GM12878 (cell line): ENCODE results near the gene PHKG2. TPM values are rescaled to one million over a fixed set of nuclear protein-coding genes. Genes with fewer than 3 reads are reported as not detected.
A peak's percentile ranks its signal among the peaks of the same experiment; 100 is the strongest.

Experiments
- ATAC-seq: fragments of 200-7000 bp; cut with Tn5 transposase; 3 replicates; pipeline ENCODE4 v1.9.1; 2020; ENCODE audit warnings: mild to moderate bottlenecking, moderate library complexity
- BruUV-seq: library from RNA; stranded (reverse); fragments of 400-500 nt; replicated peaks from 2 replicates; lab custom pipeline; 2021; lab: Mats Ljungman, UMichigan
- CTCF ChIA-PET: fragments of 300-600 bp; sonication (Branson Sonifier 250); formaldehyde crosslinking; extraction: SDS; loops from one replicate; lab custom pipeline; 2021; ENCODE audit warnings: inconsistent platforms; lab: Yijun Ruan, JAX
- POLR2A ChIA-PET: fragments of 350-600 bp; formaldehyde crosslinking; extraction: SDS; loops from one replicate; lab custom pipeline; 2021; ENCODE audit warnings: inconsistent platforms; lab: Charles Lee
- RAD21 ChIA-PET: fragments of 300-600 bp; sonication (Branson Sonifier 250); formaldehyde crosslinking; loops from one replicate; lab custom pipeline; 2023; ENCODE audit warnings: antibody characterized with exemption; ENCODE audit not compliant: unreplicated experiment; lab: Charles Lee
- SMC1A ChIA-PET: fragments of 300-600 bp; sonication (Branson Sonifier 250); formaldehyde crosslinking; loops from one replicate; lab custom pipeline; 2023; ENCODE audit not compliant: unreplicated experiment, uncharacterized antibody; lab: Charles Lee
- DNase-seq: peaks from one replicate; pipeline ENCODE4 v3.0.0-alpha.2; 2011; ENCODE audit warnings: low read depth, low spot score
- FAIRE-seq: peaks from 3 replicates; lab custom pipeline; 2011; peaks lifted over from hg19 to GRCh38; lab: Jason Lieb, UNC
- H2AFZ ChIP-seq: 2 replicates; pipeline ENCODE4 v1.6.0; 2011; ENCODE audit warnings: low read depth, low read length, control low read depth; ENCODE audit not compliant: control insufficient read depth
- H3K27ac ChIP-seq: 2 replicates; pipeline ENCODE4 v1.5.1; 2011; ENCODE audit warnings: control low read depth; ENCODE audit not compliant: control insufficient read depth, insufficient read depth
- H3K27me3 ChIP-seq, 2 experiments: replicated peaks in 1 of 2; 2 replicates each; pipeline versions ENCODE4 v1.6.0 to v1.6.1; 2011; ENCODE audit warnings: low read length in 1 of 2; ENCODE audit not compliant: control insufficient read depth in 2 of 2, insufficient read depth in 2 of 2
- H3K36me3 ChIP-seq, 2 experiments: 2 replicates each; pipeline ENCODE4 v1.5.1; 2011; ENCODE audit warnings: low read length in 1 of 2; ENCODE audit not compliant: control insufficient read depth in 2 of 2, insufficient read depth in 2 of 2
- H3K4me1 ChIP-seq: 2 replicates; pipeline ENCODE4 v1.6.1; 2011; ENCODE audit warnings: mild to moderate bottlenecking, low read length, moderate library complexity, mixed read lengths; ENCODE audit not compliant: control insufficient read depth, insufficient read depth
- H3K4me2 ChIP-seq: 2 replicates; pipeline ENCODE4 v1.6.0; 2011; ENCODE audit warnings: control low read depth; ENCODE audit not compliant: control insufficient read depth, insufficient read depth
- H3K4me3 ChIP-seq: fragments of 200-600 bp; sonication (generic); 2 replicates; pipeline ENCODE4 v1.5.1; 2016
- H3K79me2 ChIP-seq: 2 replicates; pipeline ENCODE4 v1.6.0; 2011; ENCODE audit warnings: low read length; ENCODE audit not compliant: control insufficient read depth, insufficient read depth
- H3K9ac ChIP-seq: 2 replicates; pipeline ENCODE4 v1.8.0; 2011; ENCODE audit warnings: low read length, control low read depth, mixed read lengths; ENCODE audit not compliant: control insufficient read depth, insufficient read depth
- H3K9me3 ChIP-seq: replicated peaks from 3 replicates; pipeline ENCODE4 v1.5.1; 2011; ENCODE audit warnings: mild to moderate bottlenecking, low read length; ENCODE audit not compliant: control insufficient read depth, insufficient read depth
- H4K20me1 ChIP-seq: 2 replicates; pipeline ENCODE4 v1.6.0; 2011; ENCODE audit not compliant: control insufficient read depth, insufficient read depth
- CHD2 ChIP-seq: IDR thresholded peaks from 2 replicates; pipeline ENCODE4 v1.6.1; 2011; ENCODE audit warnings: low read depth, low read length, improper control_type of control experiment, borderline replicate concordance
- EED ChIP-seq: sonication (generic); IDR thresholded peaks from 2 replicates; pipeline ENCODE4 v1.6.1; 2016; ENCODE audit warnings: antibody characterized with exemption, low read depth
- IRF4 ChIP-seq: IDR thresholded peaks from 2 replicates; pipeline ENCODE4 v1.6.1; 2011; ENCODE audit warnings: low read depth, low read length
- MEF2B ChIP-seq: fragments of 450-650 bp; IDR thresholded peaks from 2 replicates; pipeline ENCODE4 v1.6.1; 2018; ENCODE audit warnings: mild to moderate bottlenecking, moderate library complexity; ENCODE audit not compliant: partially characterized antibody, poor library complexity, severe bottlenecking
- NFYB ChIP-seq: IDR thresholded peaks from 2 replicates; pipeline ENCODE4 v1.6.1; 2011; ENCODE audit warnings: low read depth, mild to moderate bottlenecking, low read length, improper control_type of control experiment, moderate library complexity; ENCODE audit not compliant: insufficient read depth
- PML ChIP-seq: IDR thresholded peaks from 2 replicates; pipeline ENCODE4 v1.6.1; 2012; ENCODE audit warnings: low read length, inconsistent platforms
- RUNX3 ChIP-seq: IDR thresholded peaks from 2 replicates; pipeline ENCODE4 v1.6.1; 2012; ENCODE audit warnings: low read length, inconsistent platforms
- STAT1 ChIP-seq: fragments of 450-650 bp; conservative IDR thresholded peaks from 2 replicates; pipeline ENCODE4 v1.6.1; 2014; ENCODE audit warnings: antibody characterized with exemption, mild to moderate bottlenecking
- ZBED1 ChIP-seq: IDR thresholded peaks from 2 replicates; pipeline ENCODE4 v1.6.1; 2016; ENCODE audit warnings: borderline replicate concordance
- ZNF217 ChIP-seq: fragments of 450-650 bp; IDR thresholded peaks from 2 replicates; pipeline ENCODE4 v1.6.1; 2017; ENCODE audit warnings: antibody characterized with exemption, mild to moderate bottlenecking
- WGBS: methylation state at CpG from one replicate; pipeline ENCODE4 v1.1.6; 2016; ENCODE audit warnings: low lambda C conversion rate; ENCODE audit not compliant: insufficient replicate concordance, insufficient coverage; ENCODE audit errors: missing lambda C conversion rate; 5-methylcytosine and 5-hydroxymethylcytosine counted together
- in situ Hi-C: fragments of 300-500 bp; cut with MboI; formaldehyde crosslinking; loops from 9 replicates; pipeline ENCODE4 v1.14.3; 2018; ENCODE audit warnings: mixed read lengths
- intact Hi-C: fragments of 100-400 bp; cut with micrococcal nuclease; formaldehyde crosslinking; loops from one replicate; pipeline ENCODE4 v1.14.2; 2022; ENCODE audit not compliant: unreplicated experiment
- polyA plus RNA-seq, 11 experiments: library from polyadenylated mRNA; depleted of rRNA in 4 of 11; unstranded in 6 of 11; stranded (reverse) in 5 of 11; fragments of >200 nt; fragmentation: Nextera tagmentation in 4 of 11; fragmentation: Illumina TruSeq in 1 of 11; extraction: Ambion mirVana in 4 of 11; extraction: Trizol in 1 of 11; gene quantifications; 1 replicate in 1 of 11; 2 replicates in 10 of 11; pipeline versions ENCODE4 v1.2.1 to v1.2.3, GENCODE V29; 2011 to 2016; ENCODE audit warnings: inconsistent platforms in 2 of 11, missing spikeins in 2 of 11, low read depth in 1 of 11
- total RNA-seq, 4 experiments: library from RNA; depleted of rRNA in 3 of 4; stranded (reverse); fragments of >200 nt in 3 of 4; fragmentation: Illumina TruSeq in 1 of 4; extraction: Trizol in 1 of 4; gene quantifications; 2 replicates each; pipeline versions ENCODE4 v1.2.1 to v1.2.3, GENCODE V29; 2013 to 2021
- TF ChIP-seq, protein P1 (sequence below): IDR thresholded peaks from 2 replicates; pipeline ENCODE4 v1.6.1; 2011; ENCODE audit warnings: mild to moderate bottlenecking, low read depth, low read length, moderate library complexity; ENCODE audit not compliant: insufficient replicate concordance
- TF ChIP-seq, protein P2 (sequence below): fragments of 150-350 bp; IDR thresholded peaks from 2 replicates; pipeline ENCODE4 v1.6.1; 2016; ENCODE audit warnings: low read depth, low read length

PHKG2 gene
- total and polyA plus RNA-seq, 10 of the 15 experiments (the other 5 are each of a cell fraction or from before 2014, with no cell fraction given), result 5.2 to 50.1 (median 37.2) TPM

DNA sequence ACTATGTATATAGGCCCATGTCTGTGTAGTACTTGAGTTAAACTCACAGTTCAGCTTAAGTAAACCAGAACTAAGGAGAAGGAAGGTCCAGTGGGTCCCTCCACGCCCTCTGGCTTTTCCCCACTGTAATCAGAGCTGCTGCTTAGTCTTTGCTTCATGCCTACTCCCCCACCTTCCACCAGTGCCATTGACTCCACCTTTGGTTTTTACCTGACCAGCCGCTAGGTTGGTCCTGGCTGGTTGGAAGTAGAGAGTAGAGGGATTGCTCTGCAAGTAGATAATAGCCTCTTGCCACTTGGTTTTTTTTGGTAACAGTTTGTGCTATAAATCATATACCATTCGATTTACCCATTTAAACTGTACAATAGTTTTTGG, 22.8 kb upstream of the PHKG2 start:
- ATAC-seq (no peak), DNase-seq (no peak), FAIRE-seq (no peak)
- RAD21 ChIA-PET, result no interaction called here
- TF ChIP-seq ZNF217 (no peak), STAT1 (no peak)
- TF ChIP-seq, all 136 proteins: peak for 0
- ChIA-PET CTCF (interaction anchor here (1.7 kb wide), 1 partner anchor 32 kb away, joined by 4 read pairs; no protein-coding TSS in a partner anchor), SMC1A (no interaction called here), POLR2A (no interaction called here)
- Histone ChIP-seq H3K27me3 (no peaks in the 10 kb centered on the region), H3K9ac (no peak overlapping the region), H3K36me3 (peaks cover 41 to 47% of the 10 kb centered on the region in 2 experiments), H2AFZ (no peak overlapping the region), H3K27ac (no peak overlapping the region), H3K9me3 (no peaks in the 10 kb centered on the region), H4K20me1 (no peaks in the 10 kb centered on the region), H3K4me1 (no peaks in the 10 kb centered on the region), H3K4me2 (no peak overlapping the region), H3K79me2 (no peaks in the 10 kb centered on the region), H3K4me3 (no peak overlapping the region)
- in situ Hi-C loops, result no loop called here
- intact Hi-C loops, result no loop called here
- BruUV-seq, result no TSS peak
- WGBS, result 96% methylated on average over 3 of the region's 3 CpGs

DNA sequence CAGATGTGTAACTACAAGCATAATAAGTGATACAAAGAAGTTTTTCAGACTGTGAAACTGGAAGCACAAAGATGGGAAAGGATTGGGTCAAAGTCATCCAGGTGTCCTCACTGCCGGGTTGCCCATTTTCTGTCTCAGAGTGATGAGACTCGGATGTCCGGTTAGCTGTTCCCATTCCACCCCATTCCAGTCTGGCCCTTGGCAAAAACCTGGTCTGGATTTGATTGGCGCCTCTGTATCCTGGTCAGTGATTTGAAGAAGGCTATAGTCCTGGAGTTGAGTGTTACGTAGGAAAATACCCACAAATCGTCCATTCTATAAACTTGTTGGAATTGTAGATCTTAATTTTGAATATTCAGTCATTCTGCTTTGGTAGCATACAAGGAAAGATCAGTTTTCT, 19.9 kb upstream of the PHKG2 start:
- no peak for ATAC-seq
- no peak for FAIRE-seq
- H3K27me3 ChIP-seq, result no peaks in the 10 kb centered on the region
- no peak overlapping the region for H3K9ac ChIP-seq
- H3K4me3 ChIP-seq, result no peak overlapping the region
- no peaks in the 10 kb centered on the region for H3K4me1 ChIP-seq
- H3K9me3 ChIP-seq, result no peaks in the 10 kb centered on the region
- H3K79me2 ChIP-seq, result no peaks in the 10 kb centered on the region
- 91% methylated on average over 6 of the region's 6 CpGs for WGBS
- BruUV-seq, result TSS peak; percentile 12
- in situ Hi-C loops (no loop called here), intact Hi-C loops (no loop called here)
- DNase-seq, result no peak
- ChIA-PET SMC1A (no interaction called here), CTCF (interaction anchor here (1.0 kb wide), 1 partner anchor 35 kb away, joined by 3 read pairs; no protein-coding TSS in a partner anchor), RAD21 (no interaction called here), POLR2A (no interaction called here)
- no peak overlapping the region for H3K27ac ChIP-seq
- H3K36me3 ChIP-seq, result peaks cover 30 to 35% of the 10 kb centered on the region in 2 experiments
- no peaks in the 10 kb centered on the region for H4K20me1 ChIP-seq
- H2AFZ ChIP-seq, result no peak overlapping the region
- H3K4me2 ChIP-seq, result no peak overlapping the region
- TF ChIP-seq, protein P1, sequence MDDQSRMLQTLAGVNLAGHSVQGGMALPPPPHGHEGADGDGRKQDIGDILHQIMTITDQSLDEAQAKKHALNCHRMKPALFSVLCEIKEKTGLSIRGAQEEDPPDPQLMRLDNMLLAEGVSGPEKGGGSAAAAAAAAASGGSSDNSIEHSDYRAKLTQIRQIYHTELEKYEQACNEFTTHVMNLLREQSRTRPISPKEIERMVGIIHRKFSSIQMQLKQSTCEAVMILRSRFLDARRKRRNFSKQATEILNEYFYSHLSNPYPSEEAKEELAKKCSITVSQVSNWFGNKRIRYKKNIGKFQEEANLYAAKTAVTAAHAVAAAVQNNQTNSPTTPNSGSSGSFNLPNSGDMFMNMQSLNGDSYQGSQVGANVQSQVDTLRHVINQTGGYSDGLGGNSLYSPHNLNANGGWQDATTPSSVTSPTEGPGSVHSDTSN, result no peak
- TF ChIP-seq, protein P2, sequence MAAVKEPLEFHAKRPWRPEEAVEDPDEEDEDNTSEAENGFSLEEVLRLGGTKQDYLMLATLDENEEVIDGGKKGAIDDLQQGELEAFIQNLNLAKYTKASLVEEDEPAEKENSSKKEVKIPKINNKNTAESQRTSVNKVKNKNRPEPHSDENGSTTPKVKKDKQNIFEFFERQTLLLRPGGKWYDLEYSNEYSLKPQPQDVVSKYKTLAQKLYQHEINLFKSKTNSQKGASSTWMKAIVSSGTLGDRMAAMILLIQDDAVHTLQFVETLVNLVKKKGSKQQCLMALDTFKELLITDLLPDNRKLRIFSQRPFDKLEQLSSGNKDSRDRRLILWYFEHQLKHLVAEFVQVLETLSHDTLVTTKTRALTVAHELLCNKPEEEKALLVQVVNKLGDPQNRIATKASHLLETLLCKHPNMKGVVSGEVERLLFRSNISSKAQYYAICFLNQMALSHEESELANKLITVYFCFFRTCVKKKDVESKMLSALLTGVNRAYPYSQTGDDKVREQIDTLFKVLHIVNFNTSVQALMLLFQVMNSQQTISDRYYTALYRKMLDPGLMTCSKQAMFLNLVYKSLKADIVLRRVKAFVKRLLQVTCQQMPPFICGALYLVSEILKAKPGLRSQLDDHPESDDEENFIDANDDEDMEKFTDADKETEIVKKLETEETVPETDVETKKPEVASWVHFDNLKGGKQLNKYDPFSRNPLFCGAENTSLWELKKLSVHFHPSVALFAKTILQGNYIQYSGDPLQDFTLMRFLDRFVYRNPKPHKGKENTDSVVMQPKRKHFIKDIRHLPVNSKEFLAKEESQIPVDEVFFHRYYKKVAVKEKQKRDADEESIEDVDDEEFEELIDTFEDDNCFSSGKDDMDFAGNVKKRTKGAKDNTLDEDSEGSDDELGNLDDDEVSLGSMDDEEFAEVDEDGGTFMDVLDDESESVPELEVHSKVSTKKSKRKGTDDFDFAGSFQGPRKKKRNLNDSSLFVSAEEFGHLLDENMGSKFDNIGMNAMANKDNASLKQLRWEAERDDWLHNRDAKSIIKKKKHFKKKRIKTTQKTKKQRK, result no peak
- TF ChIP-seq IRF4 (no peak), EED (no peak), PML (no peak), MEF2B (no peak), ZBED1 (no peak), CHD2 (no peak), NFYB (no peak), RUNX3 (no peak)
